ENCODE data around the gene CNEP1R1.

CNEP1R1 gene

GRCh38 chr16:50065241-50065623, 40.2 kb downstream of the CNEP1R1 start:
- DNase-seq (ENCODE audit: low spot score), result no peak

GRCh38 chr16:50065624-50066481, 40.8 kb downstream of the CNEP1R1 start, which contains the start of gene HEATR3:
Gene HEATR3, plus strand, starts transcription at chr16:50065970. Its CDS starts 162 bp downstream, at chr16:50066132.
- peak; percentile 87 for DNase-seq (ENCODE audit: low spot score)

GRCh38 chr16:50066482-50067289, 41.7 kb downstream of the CNEP1R1 start:
- DNase-seq (ENCODE audit: low spot score), result no peak

- DNase-seq (ENCODE audit: low spot score), result peak; percentile 10
Measured at GRCh38 chr16:50067290-50067853, 42.3 kb downstream of the CNEP1R1 start.

GRCh38 chr16:50068550-50068949, 43.5 kb downstream of the CNEP1R1 start:
- no peak for DNase-seq (ENCODE audit: low spot score)

- DNase-seq (ENCODE audit: low spot score), result no peak
Measured at GRCh38 chr16:50069060-50069459, 44.0 kb downstream of the CNEP1R1 start.

- DNase-seq (ENCODE audit: low spot score), result no peak
Measured at GRCh38 chr16:50071075-50071671, 46.1 kb downstream of the CNEP1R1 start.

- DNase-seq (ENCODE audit: low spot score), result no peak
Measured at GRCh38 chr16:50072730-50073129, 47.7 kb downstream of the CNEP1R1 start.

- no peak for DNase-seq (ENCODE audit: low spot score)
Measured at GRCh38 chr16:50079397-50080140, 54.5 kb downstream of the CNEP1R1 start.

GRCh38 chr16:50081428-50082018, 56.5 kb downstream of the CNEP1R1 start:
- DNase-seq (ENCODE audit: low spot score), result no peak

- no peak for DNase-seq (ENCODE audit: low spot score)
Measured at GRCh38 chr16:50083996-50084395, 59.0 kb downstream of the CNEP1R1 start.

GRCh38 chr16:50086176-50086575, 61.2 kb downstream of the CNEP1R1 start:
- DNase-seq (ENCODE audit: low spot score), result no peak

All from COLO829 (cell line).